AG09309 (cell line): ENCODE data around the gene MSANTD1.

Experiments
- DNase-seq: peaks from one replicate; pipeline ENCODE4 v3.0.0-alpha.2; 2010; ENCODE audit warnings: low read depth
- H3K4me3 ChIP-seq: 2 replicates; pipeline ENCODE4 v1.5.1; 2011; ENCODE audit warnings: mild to moderate bottlenecking, low read depth, low read length, moderate library complexity; ENCODE audit not compliant: control insufficient read depth
- TF ChIP-seq, protein P1 (sequence below): IDR thresholded peaks from 2 replicates; pipeline ENCODE4 v1.5.1; 2011; ENCODE audit warnings: mild to moderate bottlenecking, low read depth, low read length, inconsistent platforms; ENCODE audit not compliant: insufficient read depth, control insufficient read depth; ENCODE audit errors: missing control alignments

Gene MSANTD1

DNA sequence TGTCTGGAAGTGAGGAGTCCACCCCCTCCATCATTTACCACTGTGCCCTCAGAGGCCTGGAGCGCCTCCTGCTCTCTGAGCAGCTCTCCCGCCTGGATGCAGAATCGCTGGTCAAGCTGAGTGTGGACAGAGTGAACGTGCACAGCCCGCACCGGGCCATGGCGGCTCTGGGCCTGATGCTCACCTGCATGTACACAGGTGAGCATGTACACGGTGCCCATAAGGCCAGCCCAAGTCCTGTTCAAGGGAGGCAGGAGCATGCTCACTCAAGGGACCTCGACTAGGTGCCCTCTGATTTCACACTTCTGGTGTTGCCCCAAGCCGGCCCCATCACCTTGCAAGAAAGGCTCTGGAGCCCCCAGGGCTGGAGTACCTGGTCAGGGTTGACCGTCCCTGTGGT, 13.4 kb upstream of the MSANTD1 start:
- no peak for DNase-seq
- TF ChIP-seq, protein P1, sequence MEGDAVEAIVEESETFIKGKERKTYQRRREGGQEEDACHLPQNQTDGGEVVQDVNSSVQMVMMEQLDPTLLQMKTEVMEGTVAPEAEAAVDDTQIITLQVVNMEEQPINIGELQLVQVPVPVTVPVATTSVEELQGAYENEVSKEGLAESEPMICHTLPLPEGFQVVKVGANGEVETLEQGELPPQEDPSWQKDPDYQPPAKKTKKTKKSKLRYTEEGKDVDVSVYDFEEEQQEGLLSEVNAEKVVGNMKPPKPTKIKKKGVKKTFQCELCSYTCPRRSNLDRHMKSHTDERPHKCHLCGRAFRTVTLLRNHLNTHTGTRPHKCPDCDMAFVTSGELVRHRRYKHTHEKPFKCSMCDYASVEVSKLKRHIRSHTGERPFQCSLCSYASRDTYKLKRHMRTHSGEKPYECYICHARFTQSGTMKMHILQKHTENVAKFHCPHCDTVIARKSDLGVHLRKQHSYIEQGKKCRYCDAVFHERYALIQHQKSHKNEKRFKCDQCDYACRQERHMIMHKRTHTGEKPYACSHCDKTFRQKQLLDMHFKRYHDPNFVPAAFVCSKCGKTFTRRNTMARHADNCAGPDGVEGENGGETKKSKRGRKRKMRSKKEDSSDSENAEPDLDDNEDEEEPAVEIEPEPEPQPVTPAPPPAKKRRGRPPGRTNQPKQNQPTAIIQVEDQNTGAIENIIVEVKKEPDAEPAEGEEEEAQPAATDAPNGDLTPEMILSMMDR = no peak
- H3K4me3 ChIP-seq = no peak overlapping the region

- TF ChIP-seq, protein P1 = no peak
- no peak overlapping the region for H3K4me3 ChIP-seq
- DNase-seq = no peak
Observed at GRCh38 chr4:3236326-3236878, 12.6 kb upstream of the MSANTD1 start.

- no peak for DNase-seq
- H3K4me3 ChIP-seq = no peak overlapping the region
- TF ChIP-seq, protein P1 = no peak
Observed at GRCh38 chr4:3237266-3237665, 11.7 kb upstream of the MSANTD1 start.

GRCh38 chr4:3237712-3238560, 11.0 kb upstream of the MSANTD1 start:
- DNase-seq = no peak
- TF ChIP-seq, protein P1 = no peak
- H3K4me3 ChIP-seq = no peak overlapping the region

DNA sequence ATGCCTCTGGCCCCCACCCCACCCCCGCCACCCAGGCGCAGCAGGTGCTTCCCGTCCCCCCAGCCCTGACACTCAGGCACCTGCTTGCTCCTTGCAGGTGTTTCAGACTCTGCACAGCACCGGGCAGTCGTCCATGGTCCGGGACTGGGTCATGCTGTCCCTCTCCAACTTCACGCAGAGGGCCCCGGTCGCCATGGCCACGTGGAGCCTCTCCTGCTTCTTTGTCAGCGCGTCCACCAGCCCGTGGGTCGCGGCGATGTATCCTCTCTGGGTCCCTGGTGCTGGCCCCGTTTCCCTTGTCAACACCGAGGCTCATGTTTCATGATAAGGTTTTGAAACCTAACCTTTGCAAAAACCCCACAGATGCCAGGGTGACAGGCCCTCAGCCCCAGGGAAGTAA, 10.2 kb upstream of the MSANTD1 start:
- H3K4me3 ChIP-seq = no peak overlapping the region
- TF ChIP-seq, protein P1 = no peak
- DNase-seq = no peak

- H3K4me3 ChIP-seq = no peak overlapping the region
- TF ChIP-seq, protein P1 = no peak
Observed at GRCh38 chr4:3239303-3239702, 9.7 kb upstream of the MSANTD1 start.

More at GRCh38 chr4:3239303-3239702, 9.7 kb upstream of the MSANTD1 start:
- DNase-seq = no peak
